Right lung (tissue), 5 donors: ENCODE measurements around the gene BRSK2. TPM values are rescaled to one million over a fixed set of nuclear protein-coding genes. Genes with fewer than 3 reads are reported as not detected.

ENCODE experiments used
- DNase-seq, 2 donors: peaks; one replicate each; pipeline ENCODE4 v3.0.0-alpha.2; 2013
- polyA plus RNA-seq, 5 donors: library from polyadenylated mRNA; unstranded; fragments of 120-200 nt; gene quantifications; one replicate each; pipeline versions ENCODE4 v1.2.1 to v1.2.3, GENCODE V29; 2013; ENCODE audit warnings: inconsistent platforms in 1 of 5, low replicate concordance in 1 of 5; ENCODE audit not compliant: insufficient read length in 5 of 5, insufficient read depth in 1 of 5

The BRSK2 gene
- polyA plus RNA-seq, 5 donors: 0.55 to 1.4 (median 0.67) TPM

DNA sequence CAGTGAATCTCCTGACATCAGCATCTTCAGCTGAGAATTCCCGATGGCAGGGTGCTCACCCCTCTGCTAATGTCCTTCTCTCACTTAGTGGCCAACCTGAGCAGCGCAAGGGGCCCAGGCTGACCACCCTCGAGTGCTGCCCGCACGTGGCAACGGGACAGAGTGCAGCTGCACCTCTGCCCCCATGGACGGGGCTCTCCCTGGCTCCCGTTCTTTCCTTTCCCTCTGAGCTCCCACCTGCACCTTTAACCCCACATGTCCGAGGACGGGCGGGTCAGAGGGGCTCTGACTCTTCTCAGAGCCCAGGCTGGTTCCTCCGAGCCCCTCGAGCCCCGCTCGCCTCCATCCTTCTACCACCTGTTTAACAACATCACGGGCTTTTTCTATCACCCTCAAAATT lies 77.0 kb downstream of the BRSK2 start:
- no peak for DNase-seq

- no peak for DNase-seq
These were observed 77.5 kb downstream of the BRSK2 start for GRCh38 chr11:1467270-1467669.

GRCh38 chr11:1468002-1468401 lies 78.3 kb downstream of the BRSK2 start:
- no peak for DNase-seq

GRCh38 chr11:1468473-1469066 lies 78.8 kb downstream of the BRSK2 start:
- DNase-seq: no peak

- DNase-seq: no peak
These were observed 79.7 kb downstream of the BRSK2 start for GRCh38 chr11:1469287-1469910.

DNA sequence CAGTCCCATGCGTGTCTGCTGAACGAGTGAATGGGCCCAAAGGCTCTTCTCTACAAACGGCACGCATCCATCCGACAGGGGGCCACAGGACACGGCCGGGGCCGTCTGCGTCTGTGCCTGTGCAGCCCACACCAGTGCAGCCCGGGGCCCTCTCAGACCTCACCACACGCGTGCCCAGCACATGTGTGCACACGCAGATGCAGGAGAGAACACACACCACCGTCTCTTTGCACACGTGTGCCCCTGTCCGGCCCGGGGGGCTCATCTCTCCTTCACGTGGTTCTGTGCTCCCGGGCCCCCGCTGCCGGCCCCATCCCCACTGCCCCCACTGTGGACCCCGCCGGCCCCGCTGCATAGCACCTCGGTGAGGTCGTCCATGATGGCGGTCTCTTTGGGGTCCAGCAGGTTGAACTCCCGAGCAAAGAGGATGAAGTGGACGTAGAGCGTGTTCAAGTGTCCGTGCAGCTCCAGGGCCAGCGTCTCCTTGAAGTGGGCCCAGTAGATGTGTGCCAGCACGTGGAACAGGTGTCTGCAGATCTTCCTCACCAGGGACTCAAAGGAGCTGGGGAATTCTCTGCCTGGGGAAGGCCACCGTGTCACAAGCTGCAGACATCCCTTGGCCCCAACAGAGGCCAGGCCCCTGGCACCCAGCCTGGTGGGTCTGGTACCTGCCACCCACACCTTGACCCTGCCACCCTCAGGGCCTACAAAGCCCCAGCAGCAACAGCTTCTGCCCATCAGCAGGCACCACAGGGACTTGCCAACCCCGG lies 80.4 kb downstream of the BRSK2 start:
- DNase-seq: no peak

GRCh38 chr11:1470681-1471611 lies 81.2 kb downstream of the BRSK2 start:
- no peak for DNase-seq

DNA sequence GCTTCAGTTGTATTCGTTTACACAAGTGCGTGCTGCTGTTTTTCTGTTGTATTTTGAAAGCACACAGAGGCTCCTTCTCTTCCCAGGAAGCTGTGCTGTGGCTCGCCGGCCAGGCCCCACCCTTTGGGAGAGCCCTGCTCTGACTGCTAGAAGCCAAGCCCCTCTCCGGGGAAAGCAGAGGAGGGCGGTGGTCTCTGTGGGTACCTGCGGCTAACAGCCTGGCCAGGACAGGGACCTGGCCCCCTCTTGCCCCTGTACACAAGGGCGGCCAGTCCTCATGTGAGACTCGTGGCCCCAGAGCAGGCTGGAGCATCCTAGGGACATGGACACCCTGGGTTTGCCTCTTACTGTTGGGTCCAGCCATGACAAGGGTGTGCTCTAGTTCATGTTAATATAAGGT lies 82.0 kb downstream of the BRSK2 start:
- DNase-seq: no peak

GRCh38 chr11:1472180-1473005 lies 82.7 kb downstream of the BRSK2 start:
- DNase-seq: no peak

- no peak for DNase-seq
These were observed 83.4 kb downstream of the BRSK2 start for GRCh38 chr11:1473011-1473628.

DNA sequence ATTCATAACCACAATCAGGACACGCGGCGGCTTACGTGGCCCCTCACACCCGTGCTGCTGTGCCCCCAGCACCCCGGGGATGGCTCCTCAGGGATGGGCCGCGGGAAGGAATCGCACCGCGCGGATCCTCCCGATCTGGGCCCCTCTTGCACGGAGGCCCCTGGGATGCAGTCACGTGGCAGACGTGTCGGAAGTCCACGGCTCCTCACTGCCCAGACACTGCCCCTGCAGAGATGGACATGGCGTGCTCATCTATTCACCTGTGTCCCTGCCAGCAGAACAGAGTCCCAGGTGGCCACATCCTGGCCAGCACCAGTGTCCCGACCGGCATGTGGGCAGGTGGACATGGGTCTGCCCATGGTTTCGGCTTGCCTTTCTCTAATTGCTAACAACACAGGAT lies 84.1 kb downstream of the BRSK2 start:
- DNase-seq: no peak

GRCh38 chr11:1475841-1476240 lies 86.1 kb downstream of the BRSK2 start:
- no peak for DNase-seq

GRCh38 chr11:1476940-1477736 lies 87.4 kb downstream of the BRSK2 start:
- DNase-seq: no peak

DNA sequence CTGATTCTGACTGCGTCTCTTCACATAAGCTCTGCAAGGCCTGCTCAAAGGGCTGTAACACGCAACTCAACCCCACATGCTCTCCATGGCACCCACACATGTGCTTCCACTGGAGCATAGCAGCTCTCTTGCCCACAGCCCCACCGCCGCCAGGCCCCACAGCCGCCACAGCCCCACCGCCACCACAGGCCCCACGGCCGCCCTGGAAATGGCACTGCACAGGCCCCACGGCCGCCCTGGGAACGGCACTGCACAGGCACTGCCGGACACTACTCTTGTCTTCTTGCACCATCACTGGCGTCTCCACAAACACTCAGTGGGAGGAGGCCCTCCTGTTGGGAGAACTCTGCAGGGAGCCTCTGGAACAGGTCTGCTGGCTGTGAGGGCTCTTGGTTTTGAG lies 88.3 kb downstream of the BRSK2 start:
- DNase-seq: no peak

DNA sequence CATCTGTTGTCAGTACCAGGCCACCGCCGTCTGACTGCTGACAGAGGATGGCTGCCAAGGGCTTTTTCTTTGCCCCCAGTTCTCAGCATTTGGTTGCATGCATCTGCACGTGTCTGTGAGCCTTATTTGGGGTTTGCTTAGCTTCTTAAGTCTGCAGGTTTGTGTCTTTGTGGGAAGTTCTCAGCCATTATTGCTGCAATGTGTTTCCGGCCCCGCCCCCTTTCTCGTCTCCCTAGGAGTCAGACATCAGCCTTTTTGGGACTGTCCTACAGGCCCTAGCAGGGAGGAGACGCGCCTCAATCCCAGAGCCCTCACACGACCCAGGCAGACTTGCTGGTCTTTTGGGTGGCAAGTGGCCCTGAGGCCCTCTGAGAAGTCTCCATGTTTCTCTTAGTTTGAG lies 88.8 kb downstream of the BRSK2 start:
- DNase-seq: no peak

GRCh38 chr11:1479006-1479677 lies 89.4 kb downstream of the BRSK2 start:
- no peak for DNase-seq

GRCh38 chr11:1479678-1480118 lies 90.0 kb downstream of the BRSK2 start:
- no peak for DNase-seq

GRCh38 chr11:1480191-1480554 lies 90.4 kb downstream of the BRSK2 start:
- no peak for DNase-seq
